NB4 (cell line): ENCODE data around the gene ZNF296.

Source experiments
- DNase-seq: peaks from one replicate; pipeline ENCODE4 v3.0.0; 2010; ENCODE audit warnings: low read depth
- H3K4me3 ChIP-seq: one replicate; pipeline ENCODE4 v1.5.1; 2011; ENCODE audit warnings: mild to moderate bottlenecking, low read depth, low read length, moderate library complexity
- MAX ChIP-seq: IDR thresholded peaks from 2 replicates; pipeline ENCODE4 v1.6.1; 2011; ENCODE audit warnings: low read depth, low read length
- MYC ChIP-seq: IDR thresholded peaks from 2 replicates; pipeline ENCODE4 v1.6.1; 2011; ENCODE audit warnings: low read depth, low read length
- POLR2A ChIP-seq: IDR thresholded peaks from 2 replicates; pipeline ENCODE4 v1.6.1; 2011; ENCODE audit warnings: mild to moderate bottlenecking; ENCODE audit not compliant: insufficient read length; ENCODE audit errors: extremely low read depth
- TF ChIP-seq, protein P1 (sequence below): IDR thresholded peaks from one replicate; pipeline ENCODE4 v1.5.1; 2012; ENCODE audit warnings: low read depth, low read length

The ZNF296 gene

DNA sequence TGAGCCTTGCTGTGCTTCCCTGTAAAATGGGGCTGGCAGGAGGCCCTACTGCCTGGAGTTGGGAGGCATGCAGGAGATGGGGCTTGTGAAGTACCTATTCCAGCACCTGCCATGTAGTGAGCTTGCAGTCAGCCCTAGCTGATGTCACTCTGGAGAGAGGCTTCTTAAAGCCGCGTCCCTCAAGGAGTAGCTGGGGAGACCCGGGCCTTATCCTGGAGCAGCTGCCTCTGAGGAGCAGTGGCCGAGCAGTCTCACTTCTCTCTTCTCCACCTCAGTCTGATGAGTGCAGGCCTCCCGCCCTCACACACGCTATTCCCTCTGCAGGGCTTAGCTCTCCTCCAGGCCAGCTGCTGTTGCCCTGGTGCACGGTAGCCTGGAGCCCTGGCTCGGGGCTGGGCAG lies 19.4 kb downstream of the ZNF296 start:
- H3K4me3 ChIP-seq = no peak overlapping the region
- no peak for DNase-seq
- TF ChIP-seq MAX (no peak), MYC (no peak), POLR2A (no peak)
- TF ChIP-seq, protein P1, sequence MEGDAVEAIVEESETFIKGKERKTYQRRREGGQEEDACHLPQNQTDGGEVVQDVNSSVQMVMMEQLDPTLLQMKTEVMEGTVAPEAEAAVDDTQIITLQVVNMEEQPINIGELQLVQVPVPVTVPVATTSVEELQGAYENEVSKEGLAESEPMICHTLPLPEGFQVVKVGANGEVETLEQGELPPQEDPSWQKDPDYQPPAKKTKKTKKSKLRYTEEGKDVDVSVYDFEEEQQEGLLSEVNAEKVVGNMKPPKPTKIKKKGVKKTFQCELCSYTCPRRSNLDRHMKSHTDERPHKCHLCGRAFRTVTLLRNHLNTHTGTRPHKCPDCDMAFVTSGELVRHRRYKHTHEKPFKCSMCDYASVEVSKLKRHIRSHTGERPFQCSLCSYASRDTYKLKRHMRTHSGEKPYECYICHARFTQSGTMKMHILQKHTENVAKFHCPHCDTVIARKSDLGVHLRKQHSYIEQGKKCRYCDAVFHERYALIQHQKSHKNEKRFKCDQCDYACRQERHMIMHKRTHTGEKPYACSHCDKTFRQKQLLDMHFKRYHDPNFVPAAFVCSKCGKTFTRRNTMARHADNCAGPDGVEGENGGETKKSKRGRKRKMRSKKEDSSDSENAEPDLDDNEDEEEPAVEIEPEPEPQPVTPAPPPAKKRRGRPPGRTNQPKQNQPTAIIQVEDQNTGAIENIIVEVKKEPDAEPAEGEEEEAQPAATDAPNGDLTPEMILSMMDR = no peak

GRCh38 chr19:45051929-45052579 lies 24.2 kb downstream of the ZNF296 start:
- DNase-seq = no peak
- no peak for TF ChIP-seq MYC
- TF ChIP-seq POLR2A = no peak
- TF ChIP-seq, protein P1 = no peak
- no peak for TF ChIP-seq MAX
- no peak overlapping the region for H3K4me3 ChIP-seq

GRCh38 chr19:45050036-45050435 lies 26.2 kb downstream of the ZNF296 start:
- H3K4me3 ChIP-seq = no peak overlapping the region

GRCh38 chr19:45049073-45049736 lies 27.1 kb downstream of the ZNF296 start:
- TF ChIP-seq MYC (no peak), POLR2A (no peak), MAX (no peak)
- TF ChIP-seq, protein P1 = no peak
- H3K4me3 ChIP-seq = no peak overlapping the region
- DNase-seq = no peak

More at GRCh38 chr19:45050036-45050435, 26.2 kb downstream of the ZNF296 start:
- no peak for TF ChIP-seq MYC
- TF ChIP-seq POLR2A = no peak
- TF ChIP-seq, protein P1 = no peak
- TF ChIP-seq MAX = no peak
- DNase-seq = no peak

- no peak overlapping the region for H3K4me3 ChIP-seq
- TF ChIP-seq POLR2A (no peak), MYC (no peak), MAX (no peak)
- TF ChIP-seq, protein P1 = no peak
- DNase-seq = peak; percentile 60
Observed at GRCh38 chr19:45047188-45047797, 29.0 kb downstream of the ZNF296 start.
